ENCODE measurements around the gene CTXND1. TPM values are rescaled to one million over a fixed set of nuclear protein-coding genes. Genes with fewer than 3 reads are reported as not detected.

The CTXND1 gene
- total and polyA plus RNA-seq, 2 of the 13 experiments (the other 11 are each of a cell fraction or from before 2014, with no cell fraction given): 1.2 to 2.1 TPM

GRCh38 chr15:80172401-80172800, 79.6 kb downstream of the CTXND1 start (continued):
- TF ChIP-seq ZNF670 (CRISPR knock-in tag; IDR thresholded peaks at IDR 0.05; ENCODE audit: borderline replicate concordance) (no peak), MYC (CRISPR knock-in tag; IDR thresholded peaks at IDR 0.05; ENCODE audit: borderline replicate concordance) (no peak), ZMAT5 (CRISPR knock-in tag; IDR thresholded peaks at IDR 0.05; ENCODE audit: borderline replicate concordance, low read depth) (no peak), BRD4 (CRISPR knock-in tag; IDR thresholded peaks at IDR 0.05) (no peak), ZNF3 (CRISPR knock-in tag; IDR thresholded peaks at IDR 0.05) (0 out of 2 replicates have a peak, but pooled peaks have one; percentile 14), KDM4B (CRISPR knock-in tag; IDR thresholded peaks at IDR 0.05) (no peak), ZSCAN21 (CRISPR knock-in tag; IDR thresholded peaks at IDR 0.05; ENCODE audit: borderline replicate concordance) (no peak), HMGXB4 (CRISPR knock-in tag; IDR thresholded peaks at IDR 0.05; ENCODE audit: borderline replicate concordance in 1 of 2, low read depth in 1 of 2) (0 out of 4 replicates have a peak, but pooled peaks of 1 of the 2 experiments have one; percentile 9), E2F2 (CRISPR knock-in tag; IDR thresholded peaks at IDR 0.05; ENCODE audit: borderline replicate concordance) (no peak), BCL6 (CRISPR knock-in tag; IDR thresholded peaks at IDR 0.05) (no peak), ZC3H13 (CRISPR knock-in tag; IDR thresholded peaks at IDR 0.05) (no peak), HBP1 (CRISPR knock-in tag; IDR thresholded peaks at IDR 0.05; ENCODE audit: low read depth) (no peak), FOSL1 (CRISPR knock-in tag; IDR thresholded peaks at IDR 0.05; ENCODE audit: borderline replicate concordance) (no peak), ZNF256 (CRISPR knock-in tag; conservative IDR thresholded peaks at IDR 0.05) (no peak), RFX5 (IDR thresholded peaks at IDR 0.05; ENCODE audit: low read depth, low read length) (no peak), HNRNPL (IDR thresholded peaks at IDR 0.05; ENCODE audit: low read depth, low read length) (no peak), WIZ (CRISPR knock-in tag; IDR thresholded peaks at IDR 0.05) (no peak), ARID3A (IDR thresholded peaks at IDR 0.05; ENCODE audit: low read depth, low read length) (no peak), PHF21A (CRISPR knock-in tag; IDR thresholded peaks at IDR 0.05) (no peak), NFE2L1 (CRISPR knock-in tag; IDR thresholded peaks at IDR 0.05; ENCODE audit: borderline replicate concordance) (no peak), CREBL2 (CRISPR knock-in tag; IDR thresholded peaks at IDR 0.05; ENCODE audit: borderline replicate concordance) (no peak), RFX3 (CRISPR knock-in tag; IDR thresholded peaks at IDR 0.05) (no peak), RFXAP (CRISPR knock-in tag; IDR thresholded peaks at IDR 0.05; ENCODE audit: borderline replicate concordance) (no peak), NR2F2 (IDR thresholded peaks at IDR 0.05; ENCODE audit: borderline replicate concordance, low read depth) (no peak), ZNF629 (CRISPR knock-in tag; conservative IDR thresholded peaks at IDR 0.05) (peak; percentile 91)

Measured in HepG2 (cell line).